Lower lobe of right lung (tissue), 2 donors: ENCODE data around the gene PELI2. TPM values are rescaled to one million over a fixed set of nuclear protein-coding genes. Genes with fewer than 3 reads are reported as not detected.

Experiments used
- ATAC-seq, 2 donors: fragments of 200-7000 bp; cut with Tn5 transposase; one replicate each; pipeline ENCODE4 v1.9.1; 2020 to 2022; ENCODE audit warnings: mild to moderate bottlenecking in 2 of 2, moderate library complexity in 2 of 2
- DNase-seq: peaks from one replicate; pipeline ENCODE4 v3.0.0-alpha.2; 2020
- H3K27ac ChIP-seq: fragments of 200-600 bp; one replicate; pipeline ENCODE4 v1.8.0; 2022
- H3K27me3 ChIP-seq: fragments of 200-600 bp; one replicate; pipeline ENCODE4 v1.8.0; 2022; ENCODE audit warnings: low read depth
- H3K36me3 ChIP-seq: fragments of 200-600 bp; one replicate; pipeline ENCODE4 v1.8.0; 2022; ENCODE audit warnings: mild to moderate bottlenecking
- H3K4me1 ChIP-seq: fragments of 200-600 bp; one replicate; pipeline ENCODE4 v1.8.0; 2022
- H3K4me3 ChIP-seq: fragments of 200-600 bp; one replicate; pipeline ENCODE4 v1.8.0; 2022; ENCODE audit warnings: mild to moderate bottlenecking
- H3K9me3 ChIP-seq: fragments of 200-600 bp; one replicate; pipeline ENCODE4 v1.8.0; 2022
- intact Hi-C: fragments of 100-400 bp; cut with DNase I; formaldehyde crosslinking; loops from one replicate; pipeline ENCODE4 v1.11.0; 2022
- total RNA-seq: library from RNA; stranded (reverse); fragmentation: NEBNext Ultra II Directional; extraction: Animal tissue kit (Norgen Biotek cat#: 25700); gene quantifications from one replicate; pipeline ENCODE4 v1.2.1, GENCODE V29; 2021
- TF ChIP-seq, protein P1 (sequence below): fragments of 200-600 bp; IDR thresholded peaks from one replicate; pipeline ENCODE4 v1.8.0; 2022; ENCODE audit warnings: antibody characterized with exemption, mild to moderate bottlenecking
- donor health status: DM: no; HTN: yes; CAD: no; lungs with severe emphysema.

PELI2 gene
- total RNA-seq, 1 donor from 2014 or later = 22.2 TPM

- Histone ChIP-seq H3K4me1 (no peaks in the 10 kb centered on the region), H3K36me3 (no peaks in the 10 kb centered on the region), H3K4me3 (no peak overlapping the region), H3K27ac (no peak overlapping the region), H3K9me3 (no peaks in the 10 kb centered on the region), H3K27me3 (no peaks in the 10 kb centered on the region)
- ATAC-seq = no peak
- no peak for DNase-seq
- intact Hi-C loops = no loop called here
- TF ChIP-seq, protein P1, sequence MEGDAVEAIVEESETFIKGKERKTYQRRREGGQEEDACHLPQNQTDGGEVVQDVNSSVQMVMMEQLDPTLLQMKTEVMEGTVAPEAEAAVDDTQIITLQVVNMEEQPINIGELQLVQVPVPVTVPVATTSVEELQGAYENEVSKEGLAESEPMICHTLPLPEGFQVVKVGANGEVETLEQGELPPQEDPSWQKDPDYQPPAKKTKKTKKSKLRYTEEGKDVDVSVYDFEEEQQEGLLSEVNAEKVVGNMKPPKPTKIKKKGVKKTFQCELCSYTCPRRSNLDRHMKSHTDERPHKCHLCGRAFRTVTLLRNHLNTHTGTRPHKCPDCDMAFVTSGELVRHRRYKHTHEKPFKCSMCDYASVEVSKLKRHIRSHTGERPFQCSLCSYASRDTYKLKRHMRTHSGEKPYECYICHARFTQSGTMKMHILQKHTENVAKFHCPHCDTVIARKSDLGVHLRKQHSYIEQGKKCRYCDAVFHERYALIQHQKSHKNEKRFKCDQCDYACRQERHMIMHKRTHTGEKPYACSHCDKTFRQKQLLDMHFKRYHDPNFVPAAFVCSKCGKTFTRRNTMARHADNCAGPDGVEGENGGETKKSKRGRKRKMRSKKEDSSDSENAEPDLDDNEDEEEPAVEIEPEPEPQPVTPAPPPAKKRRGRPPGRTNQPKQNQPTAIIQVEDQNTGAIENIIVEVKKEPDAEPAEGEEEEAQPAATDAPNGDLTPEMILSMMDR = no peak
These were observed 69.5 kb downstream of the PELI2 start for GRCh38 chr14:56187736-56188135.

DNA sequence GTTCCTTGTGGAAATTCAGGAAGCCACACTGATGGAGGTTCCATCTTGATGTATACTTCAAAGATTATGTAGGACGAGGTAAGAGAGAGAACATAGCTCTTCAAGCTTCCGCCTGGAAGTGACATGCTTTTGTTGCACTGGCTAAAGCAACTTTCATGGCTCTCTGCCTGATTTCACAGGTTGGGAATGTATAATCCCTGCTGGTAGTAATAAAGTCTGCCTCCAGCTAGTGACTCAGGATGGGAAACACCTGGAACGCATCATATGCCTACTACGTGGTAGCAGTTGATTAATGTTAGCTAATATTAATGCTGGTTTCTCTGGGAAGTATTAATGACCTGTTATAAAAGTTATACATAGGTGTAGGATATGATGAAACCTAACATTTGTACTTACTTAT is 71.1 kb downstream of the PELI2 start:
- intact Hi-C loops = no loop called here
- H3K4me3 ChIP-seq = no peak overlapping the region
- ATAC-seq = no peak
- H3K9me3 ChIP-seq = no peaks in the 10 kb centered on the region
- no peak overlapping the region for H3K27ac ChIP-seq
- TF ChIP-seq, protein P1 = no peak
- DNase-seq = no peak
- no peaks in the 10 kb centered on the region for H3K36me3 ChIP-seq
- no peaks in the 10 kb centered on the region for H3K27me3 ChIP-seq
- no peaks in the 10 kb centered on the region for H3K4me1 ChIP-seq

GRCh38 chr14:56193347-56193746 is 75.1 kb downstream of the PELI2 start:
- no peaks in the 10 kb centered on the region for H3K9me3 ChIP-seq
- TF ChIP-seq, protein P1 = no peak
- no peak overlapping the region for H3K4me3 ChIP-seq
- DNase-seq (no peak), ATAC-seq (no peak)
- no peaks in the 10 kb centered on the region for H3K36me3 ChIP-seq
- no peaks in the 10 kb centered on the region for H3K27me3 ChIP-seq
- peaks cover 12% of the 10 kb centered on the region for H3K4me1 ChIP-seq
- intact Hi-C loops = no loop called here
- H3K27ac ChIP-seq = no peak overlapping the region

DNA sequence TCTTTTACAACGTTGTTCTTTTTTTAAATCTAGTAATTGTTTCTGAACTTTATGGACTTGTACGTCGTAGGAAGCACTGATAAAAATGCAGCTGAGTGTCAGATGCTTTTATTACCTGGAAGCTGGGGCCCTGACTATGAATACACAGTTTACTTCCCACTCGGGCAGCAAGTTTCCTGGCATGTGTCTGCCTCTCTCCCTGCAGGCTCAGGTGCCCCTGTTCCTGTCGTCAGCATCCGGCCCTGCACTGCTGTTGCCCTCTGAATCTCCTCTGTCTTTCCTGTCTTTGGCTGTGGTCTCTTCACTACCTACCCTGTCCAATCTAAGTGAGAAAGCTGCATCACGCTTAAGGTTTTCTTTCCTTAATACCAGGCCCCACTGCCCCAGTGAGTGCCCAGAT is 75.8 kb downstream of the PELI2 start:
- no peaks in the 10 kb centered on the region for H3K27me3 ChIP-seq
- TF ChIP-seq, protein P1 = no peak
- H3K36me3 ChIP-seq = no peaks in the 10 kb centered on the region
- peaks cover 12% of the 10 kb centered on the region for H3K4me1 ChIP-seq
- no peaks in the 10 kb centered on the region for H3K9me3 ChIP-seq
- DNase-seq (no peak), ATAC-seq (no peak)
- intact Hi-C loops = no loop called here
- no peak overlapping the region for H3K4me3 ChIP-seq
- no peak overlapping the region for H3K27ac ChIP-seq

GRCh38 chr14:56195223-56195622 is 77.0 kb downstream of the PELI2 start:
- no peak overlapping the region for H3K4me3 ChIP-seq
- no peaks in the 10 kb centered on the region for H3K9me3 ChIP-seq
- DNase-seq (no peak), ATAC-seq (no peak)
- H3K36me3 ChIP-seq = no peaks in the 10 kb centered on the region
- peaks cover 20% of the 10 kb centered on the region for H3K4me1 ChIP-seq
- TF ChIP-seq, protein P1 = no peak
- intact Hi-C loops = no loop called here
- H3K27ac ChIP-seq = no peak overlapping the region
- H3K27me3 ChIP-seq = no peaks in the 10 kb centered on the region

GRCh38 chr14:56195704-56196103 is 77.5 kb downstream of the PELI2 start:
- Histone ChIP-seq H3K27me3 (no peaks in the 10 kb centered on the region), H3K9me3 (no peaks in the 10 kb centered on the region), H3K4me1 (peaks cover 20% of the 10 kb centered on the region), H3K27ac (no peak overlapping the region), H3K36me3 (no peaks in the 10 kb centered on the region), H3K4me3 (no peak overlapping the region)
- intact Hi-C loops = no loop called here
- no peak for ATAC-seq
- DNase-seq = no peak
- TF ChIP-seq, protein P1 = no peak
